ENCODE measurements around the gene OR14K1. TPM values are rescaled to one million over a fixed set of nuclear protein-coding genes. Genes with fewer than 3 reads are reported as not detected.
"Not testable (repeated sequence)": the region's sequence is repeated elsewhere in the genome, so short reads cannot be mapped to it uniquely, and the experiment has no call there.

OR14K1 gene
- total RNA-seq (ENCODE audit: low replicate concordance), result not detected in 2 replicates
- long read RNA-seq, result 0 reads

- Mint-ChIP-seq H3K27ac (no peak within 1 kb of the TSS), H3K27me3 (no peaks in the 10 kb centered on the region), H3K36me3 (no peaks in the 10 kb centered on the region), H3K9me3 (no peaks in the 10 kb centered on the region), H3K4me1 (ENCODE audit: unreplicated experiment) (no peaks in the 10 kb centered on the region), H3K4me3 (no peak within 1 kb of the TSS)
- TF ChIP-seq CTCF (conservative IDR thresholded peaks at IDR 0.05), result no peak
- no peak for DNase-seq (ENCODE audit: extremely low spot score, unreplicated experiment)
Observed at GRCh38 chr1:247738315-247738714, at the start of gene OR14K1. TSS of gene OR14K1 (plus strand) at chr1:247738615. CDS start at chr1:247738615, 0 bp downstream.

- Mint-ChIP-seq H3K27me3 (no peaks in the 10 kb centered on the region), H3K4me3 (no peak overlapping the region), H3K9me3 (peaks cover 8% of the 10 kb centered on the region), H3K36me3 (no peaks in the 10 kb centered on the region), H3K4me1 (ENCODE audit: unreplicated experiment) (no peaks in the 10 kb centered on the region), H3K27ac (no peak overlapping the region)
- DNase-seq (ENCODE audit: extremely low spot score, unreplicated experiment), result no peak
- no peak for TF ChIP-seq CTCF (conservative IDR thresholded peaks at IDR 0.05)
Observed at GRCh38 chr1:247701338-247701737, 37.1 kb upstream of the OR14K1 start.

- not testable (repeated sequence) for H3K36me3 Mint-ChIP-seq; H3K27ac Mint-ChIP-seq; H3K4me3 Mint-ChIP-seq; H3K4me1 Mint-ChIP-seq (ENCODE audit: unreplicated experiment); H3K27me3 Mint-ChIP-seq; DNase-seq (ENCODE audit: extremely low spot score, unreplicated experiment); H3K9me3 Mint-ChIP-seq
Observed at GRCh38 chr1:247710681-247711080, 27.7 kb upstream of the OR14K1 start.

GRCh38 chr1:247713753-247714152 is 24.7 kb upstream of the OR14K1 start:
- no peak overlapping the region for H3K4me3 Mint-ChIP-seq
- no peak overlapping the region for H3K27ac Mint-ChIP-seq
- no peaks in the 10 kb centered on the region for H3K4me1 Mint-ChIP-seq (ENCODE audit: unreplicated experiment)
- H3K9me3 Mint-ChIP-seq, result no peaks in the 10 kb centered on the region
- no peak for DNase-seq (ENCODE audit: extremely low spot score, unreplicated experiment)
- TF ChIP-seq CTCF (conservative IDR thresholded peaks at IDR 0.05), result no peak
- H3K27me3 Mint-ChIP-seq, result no peaks in the 10 kb centered on the region
- H3K36me3 Mint-ChIP-seq, result no peaks in the 10 kb centered on the region

- DNase-seq (ENCODE audit: extremely low spot score, unreplicated experiment), result no peak
- TF ChIP-seq CTCF (conservative IDR thresholded peaks at IDR 0.05), result no peak
- no peaks in the 10 kb centered on the region for H3K27me3 Mint-ChIP-seq
- H3K27ac Mint-ChIP-seq, result no peak within 1 kb of the TSS
- H3K9me3 Mint-ChIP-seq, result no peaks in the 10 kb centered on the region
- H3K4me1 Mint-ChIP-seq (ENCODE audit: unreplicated experiment), result no peaks in the 10 kb centered on the region
- no peaks in the 10 kb centered on the region for H3K36me3 Mint-ChIP-seq
- H3K4me3 Mint-ChIP-seq, result no peak within 1 kb of the TSS
Observed at GRCh38 chr1:247716546-247716945, 21.9 kb upstream of the OR14K1 start, which contains the start of gene OR6F1. TSS of gene OR6F1 (minus strand) at chr1:247716646. CDS start at chr1:247712755, 3,891 bp downstream.

- H3K9me3 Mint-ChIP-seq, result peaks cover 6% of the 10 kb centered on the region
- no peak overlapping the region for H3K27ac Mint-ChIP-seq
- H3K4me3 Mint-ChIP-seq, result no peak overlapping the region
- H3K27me3 Mint-ChIP-seq, result no peaks in the 10 kb centered on the region
- no peak for DNase-seq (ENCODE audit: extremely low spot score, unreplicated experiment)
- TF ChIP-seq CTCF (conservative IDR thresholded peaks at IDR 0.05), result no peak
- H3K36me3 Mint-ChIP-seq, result no peaks in the 10 kb centered on the region
- H3K4me1 Mint-ChIP-seq (ENCODE audit: unreplicated experiment), result no peaks in the 10 kb centered on the region
Observed at GRCh38 chr1:247721222-247721621, 17.2 kb upstream of the OR14K1 start.

Data from type B pancreatic cell (in vitro differentiated cells).